Measurements from ENCODE around the gene HSF2BP. TPM values are rescaled to one million over a fixed set of nuclear protein-coding genes. Genes with fewer than 3 reads are reported as not detected.

Gene HSF2BP
- total RNA-seq, 2 experiments from 2014 or later: 0.15 to 0.40 TPM

GRCh38 chr21:43639470-43640353 is 19.6 kb downstream of the HSF2BP start:
- CTCF ChIA-PET: no interaction called here
- H3K36me3 Mint-ChIP-seq (ENCODE audit: low read depth): no peaks in the 10 kb centered on the region
- no peaks in the 10 kb centered on the region for H3K4me1 Mint-ChIP-seq
- POLR2A ChIA-PET: no interaction called here
- peaks cover 6% of the 10 kb centered on the region for H3K27me3 Mint-ChIP-seq
- no peak overlapping the region for H3K4me3 Mint-ChIP-seq
- H3K9me3 Mint-ChIP-seq: no peaks in the 10 kb centered on the region
- H3K27ac Mint-ChIP-seq: no peak overlapping the region
- no peak for DNase-seq

- no peak overlapping the region for H3K4me3 Mint-ChIP-seq
- H3K9me3 Mint-ChIP-seq: no peaks in the 10 kb centered on the region
- H3K27me3 Mint-ChIP-seq: no peaks in the 10 kb centered on the region
- POLR2A ChIA-PET: interaction anchor here (1.1 kb wide), 1 partner anchor 20 kb away, joined by 3 read pairs; no protein-coding TSS in a partner anchor
- H3K27ac Mint-ChIP-seq: no peak overlapping the region
- no peaks in the 10 kb centered on the region for H3K36me3 Mint-ChIP-seq (ENCODE audit: low read depth)
- CTCF ChIA-PET: no interaction called here
- no peak for DNase-seq
- no peaks in the 10 kb centered on the region for H3K4me1 Mint-ChIP-seq
These were observed 21.6 kb downstream of the HSF2BP start for GRCh38 chr21:43637530-43638158.

GRCh38 chr21:43635436-43635835 is 23.9 kb downstream of the HSF2BP start:
- H3K9me3 Mint-ChIP-seq: no peaks in the 10 kb centered on the region
- ChIA-PET CTCF (no interaction called here), POLR2A (no interaction called here)
- no peak for DNase-seq
- no peak overlapping the region for H3K27ac Mint-ChIP-seq
- H3K4me3 Mint-ChIP-seq: no peak overlapping the region
- H3K4me1 Mint-ChIP-seq: no peaks in the 10 kb centered on the region
- H3K27me3 Mint-ChIP-seq: peaks cover 1% of the 10 kb centered on the region
- H3K36me3 Mint-ChIP-seq (ENCODE audit: low read depth): no peaks in the 10 kb centered on the region

DNA sequence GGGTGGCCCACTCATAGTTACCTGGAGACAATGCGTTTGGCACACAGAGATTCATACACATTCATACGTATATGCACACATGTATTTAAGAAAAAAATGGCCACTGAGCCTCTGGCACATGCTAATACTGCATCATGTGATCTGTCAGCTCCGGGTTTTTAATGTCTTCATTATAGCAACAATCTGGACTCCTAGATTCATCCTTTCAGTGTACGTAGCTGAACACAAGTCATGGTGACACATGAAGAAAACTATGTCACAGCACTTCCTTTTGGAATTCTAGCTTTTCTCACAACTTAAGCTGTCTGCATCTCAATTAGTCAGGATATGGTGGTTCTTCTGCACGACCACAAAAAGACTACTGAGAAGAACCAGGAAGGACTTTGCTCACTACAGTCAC is 24.7 kb downstream of the HSF2BP start:
- H3K4me3 Mint-ChIP-seq: no peak overlapping the region
- H3K4me1 Mint-ChIP-seq: no peaks in the 10 kb centered on the region
- ChIA-PET CTCF (interaction anchor here (0.5 to 1.2 kb wide), 2 partner anchors 9 to 616 kb away, joined by 3 to 5 read pairs; no protein-coding TSS in a partner anchor), POLR2A (no interaction called here)
- H3K27me3 Mint-ChIP-seq: peaks cover 5% of the 10 kb centered on the region
- no peaks in the 10 kb centered on the region for H3K9me3 Mint-ChIP-seq
- no peaks in the 10 kb centered on the region for H3K36me3 Mint-ChIP-seq (ENCODE audit: low read depth)
- DNase-seq: no peak
- H3K27ac Mint-ChIP-seq: no peak overlapping the region

DNA sequence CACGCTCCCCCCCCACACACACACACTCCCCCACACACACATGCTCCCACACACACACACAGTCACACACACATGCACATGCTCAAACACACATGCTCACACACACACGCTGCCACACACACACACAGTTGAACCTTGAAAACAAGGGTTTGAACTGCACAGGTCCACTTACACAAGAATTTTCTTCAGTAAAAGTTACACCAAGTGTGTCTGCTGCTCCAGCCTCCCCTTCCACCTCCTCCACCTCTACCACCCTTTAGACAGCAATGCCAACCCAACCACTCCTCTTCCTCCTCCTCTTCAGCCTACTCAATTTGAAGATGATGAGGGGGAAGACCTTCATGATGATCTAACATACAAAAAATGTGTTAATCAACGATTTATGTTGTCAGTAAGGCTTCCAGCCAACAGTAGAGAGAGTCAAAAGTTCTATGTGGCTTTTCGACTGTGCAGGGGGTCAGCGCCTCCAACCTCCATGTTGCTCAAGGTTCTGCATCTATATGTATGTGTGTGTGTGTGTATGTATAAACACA is 26.8 kb downstream of the HSF2BP start:
- peaks cover 12% of the 10 kb centered on the region for H3K27me3 Mint-ChIP-seq
- POLR2A ChIA-PET: no interaction called here
- no peaks in the 10 kb centered on the region for H3K9me3 Mint-ChIP-seq
- no peaks in the 10 kb centered on the region for H3K36me3 Mint-ChIP-seq (ENCODE audit: low read depth)
- CTCF ChIA-PET: no interaction called here
- H3K27ac Mint-ChIP-seq: no peak overlapping the region
- DNase-seq: no peak
- no peaks in the 10 kb centered on the region for H3K4me1 Mint-ChIP-seq
- H3K4me3 Mint-ChIP-seq: no peak overlapping the region

- Mint-ChIP-seq H3K36me3 (ENCODE audit: low read depth) (no peaks in the 10 kb centered on the region), H3K4me3 (no peak overlapping the region), H3K4me1 (no peaks in the 10 kb centered on the region), H3K9me3 (no peaks in the 10 kb centered on the region), H3K27ac (no peak overlapping the region), H3K27me3 (peaks cover 12% of the 10 kb centered on the region)
- no peak for DNase-seq
- ChIA-PET CTCF (interaction anchor here (1.3 kb wide), 1 partner anchor 18 kb away, joined by 3 read pairs; no protein-coding TSS in a partner anchor), POLR2A (no interaction called here)
These were observed 27.7 kb downstream of the HSF2BP start for GRCh38 chr21:43631411-43632107.

GRCh38 chr21:43627527-43627926 is 31.8 kb downstream of the HSF2BP start:
- DNase-seq: no peak
- H3K27me3 Mint-ChIP-seq: peaks cover 34% of the 10 kb centered on the region
- no peak overlapping the region for H3K27ac Mint-ChIP-seq
- H3K4me3 Mint-ChIP-seq: no peak overlapping the region
- H3K4me1 Mint-ChIP-seq: no peaks in the 10 kb centered on the region
- POLR2A ChIA-PET: no interaction called here
- no peaks in the 10 kb centered on the region for H3K36me3 Mint-ChIP-seq (ENCODE audit: low read depth)
- H3K9me3 Mint-ChIP-seq: no peaks in the 10 kb centered on the region
- CTCF ChIA-PET: interaction anchor here (1.8 kb wide), 1 partner anchor 18 kb away, joined by 7 read pairs; no protein-coding TSS in a partner anchor

GRCh38 chr21:43626390-43626789 is 32.9 kb downstream of the HSF2BP start:
- H3K27ac Mint-ChIP-seq: no peak overlapping the region
- ChIA-PET CTCF (no interaction called here), POLR2A (no interaction called here)
- no peaks in the 10 kb centered on the region for H3K4me1 Mint-ChIP-seq
- no peak overlapping the region for H3K4me3 Mint-ChIP-seq
- H3K36me3 Mint-ChIP-seq (ENCODE audit: low read depth): no peaks in the 10 kb centered on the region
- no peaks in the 10 kb centered on the region for H3K9me3 Mint-ChIP-seq
- H3K27me3 Mint-ChIP-seq: peaks cover 38% of the 10 kb centered on the region
- no peak for DNase-seq

DNA sequence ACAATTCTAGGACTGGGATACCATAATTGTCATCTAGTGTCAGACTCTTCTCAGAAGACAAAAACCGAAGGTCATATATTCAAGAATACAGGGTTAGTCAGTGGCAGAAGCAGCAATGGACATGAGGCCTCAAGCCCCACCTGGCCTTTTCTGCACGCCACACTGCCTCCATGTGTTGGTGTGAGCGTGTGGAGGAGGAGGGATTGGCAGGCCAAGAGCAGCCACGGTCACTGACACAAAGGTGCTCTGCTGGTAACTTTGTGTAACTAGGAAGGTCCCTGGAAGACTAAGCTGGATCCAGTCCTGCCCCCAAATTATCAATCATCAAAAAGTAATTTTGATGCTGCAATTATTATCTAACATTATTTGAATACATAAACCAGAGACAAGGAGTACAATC is 34.9 kb downstream of the HSF2BP start:
- H3K27me3 Mint-ChIP-seq: peaks cover 30% of the 10 kb centered on the region
- peaks cover 6% of the 10 kb centered on the region for H3K36me3 Mint-ChIP-seq (ENCODE audit: low read depth)
- peaks cover 11% of the 10 kb centered on the region for H3K4me1 Mint-ChIP-seq
- H3K27ac Mint-ChIP-seq: no peak overlapping the region
- POLR2A ChIA-PET: no interaction called here
- DNase-seq: no peak
- CTCF ChIA-PET: interaction anchor here (1.5 kb wide), 1 partner anchor 21 kb away, joined by 3 read pairs; no protein-coding TSS in a partner anchor
- H3K4me3 Mint-ChIP-seq: no peak overlapping the region
- peaks cover 10% of the 10 kb centered on the region for H3K9me3 Mint-ChIP-seq

DNA sequence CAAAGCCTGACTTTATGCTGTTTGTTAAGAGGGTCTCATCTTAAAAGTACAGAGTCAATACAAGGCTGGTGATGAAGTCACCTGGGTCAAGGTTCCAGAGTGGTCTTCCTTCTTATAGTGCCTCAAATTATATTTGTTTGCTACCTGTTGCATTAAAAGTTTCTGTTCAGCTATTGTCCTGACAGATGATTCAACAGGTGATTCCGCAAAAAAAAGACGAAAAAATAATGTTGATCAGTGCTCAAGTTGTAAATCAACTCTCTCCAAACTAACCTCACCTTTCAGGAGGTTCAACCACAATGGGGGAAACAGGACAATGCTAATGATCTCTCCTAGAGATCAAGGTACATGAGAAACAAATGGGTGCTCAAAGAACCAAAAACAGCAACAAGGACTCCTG is 35.7 kb downstream of the HSF2BP start:
- Mint-ChIP-seq H3K27me3 (peaks cover 30% of the 10 kb centered on the region), H3K4me3 (no peak overlapping the region), H3K36me3 (ENCODE audit: low read depth) (peaks cover 6% of the 10 kb centered on the region), H3K9me3 (peaks cover 10% of the 10 kb centered on the region), H3K4me1 (peaks cover 11% of the 10 kb centered on the region), H3K27ac (no peak overlapping the region)
- DNase-seq: no peak
- ChIA-PET CTCF (interaction anchor here (1.5 kb wide), 1 partner anchor 22 kb away, joined by 3 read pairs; no protein-coding TSS in a partner anchor), POLR2A (no interaction called here)

DNA sequence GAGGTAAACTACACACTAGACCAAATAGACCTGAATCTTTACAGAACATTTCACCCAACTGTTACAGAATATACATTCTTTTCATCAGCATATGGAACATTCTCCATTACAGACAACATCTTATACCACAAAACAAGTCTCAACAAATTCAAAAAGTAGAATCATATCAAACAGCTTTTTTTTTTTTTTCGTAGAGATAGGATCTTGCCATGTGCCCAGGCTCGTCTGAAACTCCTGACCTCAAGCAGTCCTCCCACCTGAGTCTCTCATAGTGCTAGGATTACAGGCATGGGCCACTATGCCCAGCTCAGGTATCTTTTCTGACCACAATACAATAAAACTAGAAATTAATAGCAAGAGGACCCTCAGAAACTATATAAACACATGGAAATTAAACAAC is 36.5 kb downstream of the HSF2BP start:
- Mint-ChIP-seq H3K4me3 (no peak overlapping the region), H3K4me1 (peaks cover 11% of the 10 kb centered on the region), H3K36me3 (ENCODE audit: low read depth) (peaks cover 6% of the 10 kb centered on the region), H3K27me3 (peaks cover 26% of the 10 kb centered on the region), H3K27ac (no peak overlapping the region), H3K9me3 (peaks cover 10% of the 10 kb centered on the region)
- POLR2A ChIA-PET: no interaction called here
- CTCF ChIA-PET: no interaction called here
- no peak for DNase-seq

DNA sequence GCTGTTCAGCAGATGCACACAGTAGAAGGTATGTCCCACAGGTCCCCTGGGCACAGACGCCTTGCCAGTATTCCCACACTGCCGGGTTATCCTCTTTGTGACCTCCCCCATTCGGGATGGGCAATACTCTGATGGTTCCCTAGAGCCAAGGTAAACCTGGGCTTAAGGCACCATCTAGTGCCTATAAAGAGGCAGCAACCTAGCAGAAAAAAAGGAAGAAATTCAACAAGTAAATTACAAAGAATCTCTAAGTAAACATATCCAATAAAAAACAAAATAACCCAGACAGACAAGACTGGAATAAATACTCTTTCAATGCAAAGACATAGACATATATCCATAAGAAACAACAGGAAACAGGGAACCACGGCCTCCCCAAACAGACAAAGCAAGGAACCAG is 39.4 kb downstream of the HSF2BP start:
- Mint-ChIP-seq H3K4me3 (no peak overlapping the region), H3K27me3 (peaks cover 19% of the 10 kb centered on the region), H3K27ac (no peak overlapping the region), H3K9me3 (peaks cover 10% of the 10 kb centered on the region), H3K36me3 (ENCODE audit: low read depth) (peaks cover 6% of the 10 kb centered on the region), H3K4me1 (peaks cover 11% of the 10 kb centered on the region)
- DNase-seq: no peak
- CTCF ChIA-PET: no interaction called here
- POLR2A ChIA-PET: no interaction called here

DNA sequence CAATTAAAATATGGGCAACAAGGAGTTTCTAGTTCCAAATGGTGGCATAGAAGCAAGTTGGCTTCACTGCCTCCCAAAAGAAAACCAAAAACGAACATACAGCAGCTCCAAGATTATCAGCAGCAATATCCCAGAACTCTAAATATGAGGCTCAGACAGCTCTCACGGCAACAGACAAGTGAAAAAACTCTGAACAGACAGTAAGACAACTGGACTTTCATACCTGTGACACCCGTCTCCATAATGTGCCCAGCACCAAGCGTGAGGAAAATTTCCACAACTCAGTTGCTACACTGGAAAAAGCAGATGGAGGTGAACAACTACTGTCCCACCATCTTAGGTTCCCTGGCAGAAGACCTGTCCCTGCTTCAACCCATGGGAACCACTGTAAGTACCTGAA is 39.9 kb downstream of the HSF2BP start:
- peaks cover 6% of the 10 kb centered on the region for H3K36me3 Mint-ChIP-seq (ENCODE audit: low read depth)
- no peak for DNase-seq
- ChIA-PET POLR2A (no interaction called here), CTCF (no interaction called here)
- H3K4me3 Mint-ChIP-seq: no peak overlapping the region
- H3K27me3 Mint-ChIP-seq: peaks cover 17% of the 10 kb centered on the region
- H3K4me1 Mint-ChIP-seq: peaks cover 13% of the 10 kb centered on the region
- H3K27ac Mint-ChIP-seq: no peak overlapping the region
- peaks cover 10% of the 10 kb centered on the region for H3K9me3 Mint-ChIP-seq
